B cell (primary cell): ENCODE measurements around the gene FHIT. TPM values are rescaled to one million over a fixed set of nuclear protein-coding genes. Genes with fewer than 3 reads are reported as not detected.

Experiments used
- ATAC-seq: fragments of 200-7000 bp; cut with Tn5 transposase; one replicate; pipeline ENCODE4 v1.10.0; 2021; ENCODE audit warnings: low read depth, mild to moderate bottlenecking, moderate number of reproducible peaks, moderate library complexity
- CTCF ChIA-PET: fragments of 350-600 bp; sonication (Branson Sonifier 250); formaldehyde crosslinking; loops from one replicate; lab custom pipeline; 2021; ENCODE audit warnings: antibody characterized with exemption, inconsistent platforms; lab: Charles Lee
- POLR2A ChIA-PET: fragments of 350-600 bp; sonication (Branson Sonifier 250); formaldehyde crosslinking; loops from one replicate; lab custom pipeline; 2021; ENCODE audit warnings: antibody characterized with exemption; lab: Charles Lee
- DNase-seq: peaks from one replicate; pipeline ENCODE4 v3.0.0; 2013
- H2AFZ ChIP-seq: 2 replicates; pipeline ENCODE4 v1.6.1; 2012; ENCODE audit warnings: mild to moderate bottlenecking, low read depth, low read length; ENCODE audit not compliant: insufficient read depth, poor library complexity, severe bottlenecking
- H3K27ac ChIP-seq, 2 donors: 1 replicate in 1 of 2; 2 replicates in 1 of 2; pipeline ENCODE4 v1.5.1; 2012 to 2013; ENCODE audit warnings: low read length in 2 of 2, mild to moderate bottlenecking in 2 of 2, moderate library complexity in 1 of 2
- H3K27me3 ChIP-seq, 4 experiments: fragments of 200-600 bp in 1 of 4; sonication (generic) in 1 of 4; replicated peaks in 1 of 4; 1 replicate in 2 of 4; 2 replicates in 2 of 4; pipeline versions ENCODE4 v1.6.1 to v1.7.0; 2013 to 2016; ENCODE audit warnings: low read length in 3 of 4, mild to moderate bottlenecking in 2 of 4, mixed read lengths in 1 of 4, moderate library complexity in 1 of 4; ENCODE audit not compliant: insufficient read depth in 4 of 4, control insufficient read depth in 3 of 4; ENCODE audit errors: control extremely low read depth in 1 of 4
- H3K36me3 ChIP-seq, 2 experiments: replicated peaks in 1 of 2; 1 replicate in 1 of 2; 2 replicates in 1 of 2; pipeline versions ENCODE4 v1.6.1 to v1.7.1; 2013; ENCODE audit warnings: low read length in 1 of 2; ENCODE audit not compliant: insufficient read depth in 2 of 2, control insufficient read depth in 1 of 2; ENCODE audit errors: control extremely low read depth in 1 of 2, extremely low read depth in 1 of 2
- H3K4me1 ChIP-seq, 2 donors: fragments of 200-600 bp in 1 of 2; sonication (generic) in 1 of 2; 1 replicate in 1 of 2; 2 replicates in 1 of 2; pipeline versions ENCODE4 v1.5.1 to v1.6.1; 2013 to 2017; ENCODE audit warnings: low read length in 2 of 2; ENCODE audit not compliant: control insufficient read depth in 2 of 2, insufficient read depth in 2 of 2
- H3K4me2 ChIP-seq: replicated peaks from 2 replicates; pipeline ENCODE3; 2012; ENCODE audit warnings: mild to moderate bottlenecking, low read depth, low read length; ENCODE audit not compliant: poor library complexity, severe bottlenecking
- H3K4me3 ChIP-seq, 5 experiments: fragments of 200-600 bp in 1 of 5; sonication (generic) in 1 of 5; 1 replicate in 3 of 5; 2 replicates in 2 of 5; pipeline versions ENCODE4 v1.5.1 to v1.7.0; 2011 to 2016; ENCODE audit warnings: low read length in 4 of 5, mild to moderate bottlenecking in 4 of 5, low read depth in 2 of 5, control low read depth in 1 of 5, moderate library complexity in 1 of 5; ENCODE audit not compliant: insufficient read depth in 1 of 5; ENCODE audit errors: control extremely low read depth in 1 of 5, extremely low read depth in 1 of 5
- H3K79me2 ChIP-seq: fragments of 200-600 bp; sonication (generic); one replicate; pipeline ENCODE4 v1.6.0; 2016; ENCODE audit warnings: low read length; ENCODE audit not compliant: control insufficient read depth, insufficient read depth
- H3K9ac ChIP-seq: fragments of 200-600 bp; sonication (generic); 2 replicates; pipeline ENCODE4 v1.6.1; 2017; ENCODE audit warnings: mild to moderate bottlenecking, low read length, moderate library complexity
- H3K9me3 ChIP-seq, 3 donors: one replicate each; pipeline versions ENCODE4 v1.6.1 to v1.7.1; 2013; ENCODE audit warnings: low read length in 2 of 3; ENCODE audit not compliant: control insufficient read depth in 2 of 3, insufficient read depth in 1 of 3; ENCODE audit errors: control extremely low read depth in 1 of 3
- H4K20me1 ChIP-seq: 2 replicates; pipeline ENCODE4 v1.6.0; 2012; ENCODE audit warnings: mild to moderate bottlenecking, low read length; ENCODE audit not compliant: insufficient read depth, control insufficient read depth, poor library complexity, severe bottlenecking
- H3K27ac Mint-ChIP-seq: one replicate; pipeline ENCODE4 v1.8.0; 2021; ENCODE audit warnings: mixed read lengths
- H3K27me3 Mint-ChIP-seq: one replicate; pipeline ENCODE4 v1.8.0; 2021; ENCODE audit warnings: mixed read lengths
- H3K4me1 Mint-ChIP-seq: one replicate; pipeline ENCODE4 v1.8.0; 2021; ENCODE audit warnings: mixed read lengths
- H3K4me3 Mint-ChIP-seq: one replicate; pipeline ENCODE4 v1.8.0; 2021; ENCODE audit warnings: mixed read lengths
- H3K9me3 Mint-ChIP-seq: one replicate; pipeline ENCODE4 v1.8.0; 2022; ENCODE audit warnings: mixed read lengths; ENCODE audit not compliant: insufficient read depth
- EZH2 ChIP-seq: IDR thresholded peaks from 2 replicates; pipeline ENCODE4 v1.6.1; 2012; ENCODE audit warnings: borderline replicate concordance, low read depth, mild to moderate bottlenecking, moderate library complexity, low read length; ENCODE audit not compliant: insufficient read depth, poor library complexity, severe bottlenecking
- WGBS: methylation state at CpG from one replicate; pipeline ENCODE4 v1.1.5; 2013; ENCODE audit warnings: missing lambda C conversion rate; ENCODE audit not compliant: insufficient coverage; 5-methylcytosine and 5-hydroxymethylcytosine counted together
- intact Hi-C: fragments of 100-400 bp; cut with micrococcal nuclease; formaldehyde crosslinking; loops from one replicate; pipeline ENCODE4 v1.10.0; 2022
- polyA plus RNA-seq: library from polyadenylated mRNA; depleted of rRNA; stranded (reverse); fragments of >200 nt; gene quantifications from 2 replicates; pipeline ENCODE4 v1.2.3, GENCODE V29; 2012
- total RNA-seq, 2 donors: library from RNA; stranded (reverse); fragments of 120-200 nt in 1 of 2; gene quantifications; 1 replicate in 1 of 2; 2 replicates in 1 of 2; pipeline versions ENCODE4 v1.2.3 to v1.2.4, GENCODE V29; 2013 to 2022
- TF ChIP-seq, protein P1 (sequence below): fragments of 200-600 bp; IDR thresholded peaks from one replicate; pipeline ENCODE4 v1.8.0; 2022; ENCODE audit warnings: antibody characterized with exemption, mild to moderate bottlenecking

The FHIT gene
- total and polyA plus RNA-seq, 2 donors (not counting 1 experiment from before 2014, with no cell fraction given) = 1.7 to 7.8 TPM

DNA sequence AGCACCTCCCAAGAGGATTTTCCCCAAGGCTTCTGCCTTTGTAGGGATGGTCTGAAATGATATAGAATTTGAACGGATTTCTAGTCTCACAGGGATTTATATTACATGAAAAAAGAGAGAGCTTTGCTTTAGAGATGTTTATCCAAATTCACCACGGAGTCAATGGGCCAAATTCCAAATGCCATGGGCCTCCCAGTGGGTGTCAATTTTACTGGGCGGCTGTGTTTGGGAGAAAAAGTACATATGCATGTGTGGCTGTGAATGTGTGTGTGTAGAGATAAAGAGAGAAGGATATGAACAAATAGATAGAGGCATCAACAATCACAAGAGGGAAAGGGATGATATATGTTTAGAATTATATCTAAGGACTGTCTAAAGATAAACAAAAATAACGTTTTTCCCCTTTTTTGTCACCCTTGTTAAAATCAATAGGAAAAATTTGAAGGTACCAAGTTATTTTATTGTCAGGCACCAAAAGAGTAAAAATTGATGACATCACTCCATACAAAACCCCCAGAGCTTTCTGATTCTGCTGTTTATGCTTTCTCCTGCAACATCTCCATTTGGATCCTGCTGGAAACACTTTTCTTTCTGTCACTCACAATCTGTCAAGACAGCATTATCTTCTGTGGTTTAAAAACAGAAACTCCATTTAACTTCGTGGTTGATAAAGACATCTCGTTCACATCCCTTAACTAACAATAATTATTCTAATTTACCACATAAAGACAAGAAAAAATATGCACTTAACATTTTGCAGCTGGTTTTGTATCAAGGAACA lies 160.7 kb downstream of the FHIT start:
- Mint-ChIP-seq H3K4me1 (no peaks in the 10 kb centered on the region), H3K4me3 (no peak overlapping the region), H3K27ac (no peak overlapping the region), H3K9me3 (no peaks in the 10 kb centered on the region), H3K27me3 (no peaks in the 10 kb centered on the region)
- Histone ChIP-seq H3K79me2 (no peaks in the 10 kb centered on the region), H3K4me3 (no peak overlapping the region), H3K4me1 (no peaks in the 10 kb centered on the region), H4K20me1 (no peaks in the 10 kb centered on the region), H3K9ac (no peak overlapping the region), H3K36me3 (no peaks in the 10 kb centered on the region), H2AFZ (no peak overlapping the region), H3K27ac (no peak overlapping the region), H3K9me3 (no peaks in the 10 kb centered on the region), H3K4me2 (no peak overlapping the region), H3K27me3 (no peaks in the 10 kb centered on the region)
- DNase-seq (no peak), ATAC-seq (no peak)
- WGBS = 94% methylated on average over 3 of the region's 6 CpGs
- ChIA-PET CTCF (no interaction called here), POLR2A (no interaction called here)
- no peak for TF ChIP-seq EZH2
- TF ChIP-seq, protein P1, sequence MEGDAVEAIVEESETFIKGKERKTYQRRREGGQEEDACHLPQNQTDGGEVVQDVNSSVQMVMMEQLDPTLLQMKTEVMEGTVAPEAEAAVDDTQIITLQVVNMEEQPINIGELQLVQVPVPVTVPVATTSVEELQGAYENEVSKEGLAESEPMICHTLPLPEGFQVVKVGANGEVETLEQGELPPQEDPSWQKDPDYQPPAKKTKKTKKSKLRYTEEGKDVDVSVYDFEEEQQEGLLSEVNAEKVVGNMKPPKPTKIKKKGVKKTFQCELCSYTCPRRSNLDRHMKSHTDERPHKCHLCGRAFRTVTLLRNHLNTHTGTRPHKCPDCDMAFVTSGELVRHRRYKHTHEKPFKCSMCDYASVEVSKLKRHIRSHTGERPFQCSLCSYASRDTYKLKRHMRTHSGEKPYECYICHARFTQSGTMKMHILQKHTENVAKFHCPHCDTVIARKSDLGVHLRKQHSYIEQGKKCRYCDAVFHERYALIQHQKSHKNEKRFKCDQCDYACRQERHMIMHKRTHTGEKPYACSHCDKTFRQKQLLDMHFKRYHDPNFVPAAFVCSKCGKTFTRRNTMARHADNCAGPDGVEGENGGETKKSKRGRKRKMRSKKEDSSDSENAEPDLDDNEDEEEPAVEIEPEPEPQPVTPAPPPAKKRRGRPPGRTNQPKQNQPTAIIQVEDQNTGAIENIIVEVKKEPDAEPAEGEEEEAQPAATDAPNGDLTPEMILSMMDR = no peak
- intact Hi-C loops = no loop called here

DNA sequence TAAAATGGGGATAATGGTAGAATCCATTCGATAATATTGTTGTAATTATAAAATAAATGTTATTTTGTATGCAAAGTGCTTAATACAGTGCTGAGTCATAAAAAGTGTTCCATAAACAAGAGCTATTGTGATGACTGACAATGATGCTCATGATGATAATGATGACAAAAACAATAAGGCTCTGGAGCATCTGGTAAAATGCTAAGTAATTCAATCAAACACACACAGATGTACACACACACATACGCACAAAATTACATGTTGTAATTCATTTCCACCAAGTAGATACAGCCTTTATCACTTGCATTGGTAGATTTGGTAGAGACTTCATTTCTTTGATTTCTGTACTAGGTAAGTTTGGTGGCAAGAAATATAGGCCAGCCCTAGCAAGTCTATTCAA lies 163.8 kb downstream of the FHIT start:
- H3K9me3 Mint-ChIP-seq = no peaks in the 10 kb centered on the region
- DNase-seq (no peak), ATAC-seq (no peak)
- no peak for TF ChIP-seq EZH2
- TF ChIP-seq, protein P1 = no peak
- H3K4me1 ChIP-seq = no peaks in the 10 kb centered on the region
- no peak overlapping the region for H3K9ac ChIP-seq
- ChIA-PET CTCF (no interaction called here), POLR2A (no interaction called here)
- H3K9me3 ChIP-seq = no peaks in the 10 kb centered on the region
- H2AFZ ChIP-seq = no peak overlapping the region
- no peaks in the 10 kb centered on the region for H4K20me1 ChIP-seq
- H3K4me2 ChIP-seq = no peak overlapping the region
- H3K27ac ChIP-seq = no peak overlapping the region
- no peaks in the 10 kb centered on the region for H3K27me3 Mint-ChIP-seq
- WGBS = no CpG with 5 or more reads among the region's 2 CpGs
- H3K79me2 ChIP-seq = no peaks in the 10 kb centered on the region
- no peak overlapping the region for H3K4me3 ChIP-seq
- H3K27ac Mint-ChIP-seq = no peak overlapping the region
- H3K27me3 ChIP-seq = no peaks in the 10 kb centered on the region
- H3K4me1 Mint-ChIP-seq = no peaks in the 10 kb centered on the region
- intact Hi-C loops = no loop called here
- H3K4me3 Mint-ChIP-seq = no peak overlapping the region
- no peaks in the 10 kb centered on the region for H3K36me3 ChIP-seq
